GM21367 (cell line): ENCODE measurements around the gene ERN1.
"Not testable (repeated sequence)": the region's sequence is repeated elsewhere in the genome, so short reads cannot be mapped to it uniquely, and the experiment has no call there.

Experiments
- ATAC-seq: cut with Tn5 transposase; IDR thresholded peaks from one replicate; pipeline ENCODE4 v1.9.1; 2021; ENCODE audit not compliant: unreplicated experiment

Gene ERN1

DNA sequence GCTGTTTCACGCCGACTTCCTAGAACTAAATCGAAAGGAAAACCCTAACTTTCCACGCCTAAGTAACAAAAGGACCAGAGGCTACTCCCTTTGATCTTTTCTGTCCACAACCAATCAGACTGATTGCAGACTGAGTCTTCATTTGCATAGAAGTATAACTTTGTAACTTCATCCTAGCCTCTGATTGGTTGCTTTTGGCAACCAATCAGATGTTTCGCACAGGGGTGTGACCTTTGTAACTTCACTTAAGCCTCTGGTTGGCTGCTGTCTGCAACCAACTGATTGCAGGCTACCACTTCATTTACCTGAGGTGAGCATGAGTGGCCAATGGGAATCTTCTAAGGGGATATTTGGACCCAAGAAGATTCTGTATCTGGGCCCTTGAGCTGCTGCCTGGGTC, 92.1 kb downstream of the ERN1 start:
- ATAC-seq, result no peak

DNA sequence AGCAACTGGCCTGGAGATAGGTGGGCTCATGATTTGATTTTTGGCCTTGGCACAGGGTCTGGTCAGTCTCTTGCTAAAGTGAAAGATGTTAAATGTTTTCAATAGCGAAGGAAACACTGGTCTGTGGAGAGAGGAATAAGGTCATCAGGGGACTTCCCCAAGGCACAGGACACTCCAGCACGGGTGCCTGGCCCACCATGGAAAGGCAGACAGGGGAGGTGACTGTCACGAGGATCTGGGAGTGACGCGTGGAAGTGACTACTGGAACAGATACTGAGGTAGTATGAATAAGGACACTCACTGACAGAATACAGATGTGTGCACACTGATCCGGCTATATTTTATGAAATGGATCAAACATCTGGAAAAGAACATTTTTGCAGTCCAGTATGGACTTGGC, 92.8 kb downstream of the ERN1 start:
- ATAC-seq, result no peak

GRCh38 chr17:64036198-64036922, 93.6 kb downstream of the ERN1 start:
- no peak for ATAC-seq

DNA sequence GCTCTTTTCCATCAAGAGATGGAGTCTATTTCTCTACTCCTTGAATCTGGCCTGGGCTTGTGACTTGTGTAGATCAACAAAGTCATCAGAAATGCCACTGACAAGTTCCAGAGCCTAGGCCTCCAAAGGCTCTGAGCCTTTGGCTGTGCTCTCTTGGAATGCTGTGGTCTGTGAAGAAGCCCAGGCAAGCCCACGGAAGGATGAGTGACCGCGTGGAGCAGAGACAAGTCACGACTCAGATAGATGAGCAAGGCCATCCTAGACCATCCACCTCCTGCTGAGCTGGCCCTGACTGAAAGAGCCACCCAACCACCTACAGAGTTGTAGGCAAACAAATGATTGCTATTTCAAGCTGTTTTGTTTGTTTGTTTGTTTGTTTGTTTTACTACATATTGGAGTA, 97.9 kb downstream of the ERN1 start:
- no peak for ATAC-seq

DNA sequence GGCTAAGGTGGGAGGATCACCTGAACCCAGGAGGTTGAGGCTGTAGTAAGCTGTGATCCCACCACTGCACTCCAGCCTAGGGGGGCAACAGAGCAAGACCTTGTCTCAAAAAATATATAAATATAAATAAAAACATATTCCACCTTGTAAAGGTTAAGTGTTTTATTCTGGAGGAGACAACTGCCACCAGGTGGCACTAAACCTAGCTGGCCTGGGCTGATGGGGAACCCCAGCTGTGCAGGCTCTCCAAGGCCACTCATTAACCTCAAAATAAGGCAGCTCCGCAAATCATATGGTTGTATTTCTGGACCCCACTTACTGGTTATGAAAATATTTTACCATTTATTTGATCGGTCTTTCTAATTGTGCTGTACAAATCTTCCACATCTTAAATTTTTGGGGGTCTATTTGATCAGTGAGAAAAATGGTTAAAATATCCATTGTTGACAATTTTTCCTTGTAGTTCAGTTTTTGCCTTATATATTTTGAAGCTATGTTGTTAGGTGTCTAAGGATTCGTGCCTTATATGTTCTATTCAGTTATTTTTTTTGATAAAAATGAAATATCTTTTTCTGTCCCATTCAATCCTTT, 101.0 kb downstream of the ERN1 start:
- no peak for ATAC-seq

DNA sequence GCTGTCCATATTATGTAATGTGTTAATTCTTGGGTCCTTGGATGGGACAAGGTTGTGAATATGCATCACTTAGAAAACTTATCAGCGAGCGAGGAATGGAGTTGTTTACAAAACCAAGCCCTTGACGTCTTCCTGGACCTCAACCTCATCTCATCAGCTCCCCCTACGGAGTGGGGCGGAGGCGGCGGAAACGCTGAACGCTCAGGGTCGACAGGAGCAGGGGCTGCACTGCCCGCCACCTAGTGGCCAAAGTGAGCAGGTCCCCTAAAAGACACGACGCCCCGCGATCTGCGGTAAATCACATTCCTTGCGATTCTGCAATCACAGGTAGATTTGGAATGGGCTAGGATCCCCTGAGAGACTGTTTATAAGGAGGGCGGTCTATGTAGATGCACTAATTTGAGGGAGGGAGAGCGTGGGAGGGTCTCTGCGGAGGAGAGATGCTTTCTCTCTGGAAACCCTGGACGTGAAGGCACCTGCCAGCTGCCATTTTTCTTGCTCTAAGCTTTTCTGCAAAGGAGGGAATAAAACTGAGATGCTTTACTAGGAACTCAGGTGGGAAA, 104.1 kb downstream of the ERN1 start:
- no peak for ATAC-seq

GRCh38 chr17:64024781-64025731, 104.9 kb downstream of the ERN1 start:
- ATAC-seq, result no peak

DNA sequence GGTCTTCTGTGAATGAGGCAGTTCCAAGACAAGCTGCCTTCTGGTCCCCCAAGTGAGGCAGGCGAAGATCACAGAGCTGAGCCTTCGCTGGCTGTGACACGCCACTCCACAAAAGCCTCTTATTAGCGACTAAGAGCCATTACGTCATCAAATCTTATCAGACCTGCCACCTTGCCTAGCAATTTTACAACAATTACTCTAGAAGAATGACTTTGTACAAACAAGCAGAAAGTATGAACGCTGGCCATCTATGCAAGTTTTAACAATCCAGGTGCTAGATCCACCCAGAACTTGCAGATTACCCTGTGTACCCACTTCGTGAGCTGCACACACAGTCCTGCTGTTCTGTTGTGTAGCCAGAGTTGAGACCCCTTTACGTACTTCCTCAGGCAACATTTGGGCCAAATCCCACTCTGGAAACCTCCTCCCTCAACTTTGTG, 105.7 kb downstream of the ERN1 start:
- ATAC-seq, result no peak

DNA sequence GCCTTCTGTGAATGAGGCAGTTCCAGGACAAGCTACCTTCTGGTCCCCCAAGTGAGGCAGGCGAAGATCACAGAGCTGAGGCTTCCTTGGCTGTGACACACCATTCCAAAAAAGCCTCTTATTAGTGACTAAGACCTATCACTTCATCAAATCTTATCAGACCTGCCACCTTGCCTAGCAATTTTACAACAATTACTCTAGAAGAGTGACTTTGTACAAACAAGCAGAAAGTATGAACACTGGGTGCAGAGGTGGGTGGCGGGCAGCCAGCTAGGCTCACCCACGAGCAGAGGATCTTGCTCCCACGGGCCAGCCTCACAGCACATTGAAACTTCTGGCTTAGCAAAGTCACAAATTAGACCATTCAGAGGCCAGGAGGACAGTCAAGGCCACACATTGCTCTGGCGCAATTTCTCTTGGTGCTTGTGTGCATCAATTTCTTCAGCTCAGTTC, 107.3 kb downstream of the ERN1 start:
- no peak for ATAC-seq

DNA sequence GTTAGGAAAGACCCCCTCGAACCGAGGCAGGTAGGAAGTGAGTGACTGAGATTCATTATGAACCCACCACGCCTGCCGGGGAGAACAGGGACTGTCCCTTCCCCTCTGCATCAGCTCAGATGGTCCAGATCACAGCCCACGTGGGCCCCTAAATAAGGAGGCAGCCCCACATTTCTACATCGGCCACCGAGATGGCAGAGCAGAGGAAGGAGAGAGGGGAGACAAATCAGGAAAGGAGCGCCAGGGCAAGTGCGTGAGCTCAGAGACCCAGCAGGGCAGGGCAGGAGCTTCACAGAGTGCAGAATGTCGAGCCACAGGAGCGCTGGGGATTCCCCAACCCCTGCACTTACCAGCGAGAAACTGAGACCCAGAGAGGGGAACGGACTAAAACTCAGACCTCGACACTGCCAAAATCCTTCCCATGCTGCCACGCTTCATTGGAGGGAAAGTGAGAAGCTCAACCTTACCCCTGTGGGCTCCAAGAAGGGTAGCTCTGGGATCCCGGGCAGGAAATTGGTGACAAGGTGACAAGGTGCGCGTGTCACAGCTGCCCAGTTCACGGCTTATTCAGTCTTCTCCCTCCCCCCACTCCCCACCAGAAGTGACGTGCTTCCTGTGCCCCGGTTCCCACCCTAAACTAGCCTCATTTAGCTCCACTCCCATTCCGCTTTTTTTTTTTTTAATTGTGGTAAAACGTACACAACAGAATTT, 109.7 kb downstream of the ERN1 start, which contains the start of gene ICAM2:
Gene ICAM2, minus strand, starts transcription at position 578 of the 711 bp plus-strand sequence. CDS start 13,942 bp downstream, outside the sequence.
- peak; percentile 43 for ATAC-seq

- ATAC-seq, result not testable (repeated sequence)
These were observed 110.4 kb downstream of the ERN1 start for GRCh38 chr17:64019551-64019961.

DNA sequence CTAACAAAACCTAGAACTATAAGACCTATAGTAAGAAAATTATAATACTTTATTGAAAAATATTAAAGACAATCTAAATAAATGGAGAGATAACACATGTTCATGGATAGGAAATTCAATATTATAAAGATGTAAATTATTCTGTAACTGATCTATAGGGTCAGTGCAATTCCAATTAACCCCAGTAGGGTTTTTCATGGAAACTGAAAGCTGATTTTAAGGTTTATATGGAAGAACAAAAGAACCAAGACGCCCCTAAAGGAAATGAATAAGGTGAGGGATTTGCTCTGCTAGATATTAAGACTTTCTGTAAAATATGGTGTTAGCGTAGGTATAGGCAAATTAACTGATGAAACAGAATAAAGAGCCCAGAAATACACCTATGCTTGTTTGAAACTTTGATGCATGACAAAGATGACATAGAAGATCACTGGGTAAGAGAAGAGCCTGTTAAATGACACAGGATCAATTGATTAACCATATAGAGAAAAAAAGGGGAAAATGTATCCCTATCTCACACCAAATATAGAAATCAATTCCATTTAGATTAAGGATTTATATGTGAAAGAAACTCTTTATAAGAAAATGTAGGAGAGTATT, 112.5 kb downstream of the ERN1 start:
- ATAC-seq, result no peak

DNA sequence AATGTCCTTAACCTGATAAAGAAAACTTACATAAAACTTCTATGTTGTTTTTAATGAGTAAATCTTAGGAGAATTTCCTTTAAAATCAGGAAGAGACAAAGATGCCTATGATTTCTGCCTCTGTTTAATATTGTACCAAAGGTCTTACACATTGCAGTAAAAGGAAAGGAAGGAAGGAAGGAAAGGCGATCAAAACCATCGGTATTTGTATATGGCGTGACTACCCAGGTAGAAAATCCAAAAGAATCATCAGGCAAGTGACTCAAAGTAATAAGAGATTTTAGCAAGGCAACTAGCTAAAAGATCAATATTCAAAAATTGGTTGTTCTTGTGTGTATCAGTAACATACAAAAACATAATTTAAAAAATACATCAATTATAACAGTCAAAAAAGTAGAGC, 113.0 kb downstream of the ERN1 start:
- no peak for ATAC-seq

DNA sequence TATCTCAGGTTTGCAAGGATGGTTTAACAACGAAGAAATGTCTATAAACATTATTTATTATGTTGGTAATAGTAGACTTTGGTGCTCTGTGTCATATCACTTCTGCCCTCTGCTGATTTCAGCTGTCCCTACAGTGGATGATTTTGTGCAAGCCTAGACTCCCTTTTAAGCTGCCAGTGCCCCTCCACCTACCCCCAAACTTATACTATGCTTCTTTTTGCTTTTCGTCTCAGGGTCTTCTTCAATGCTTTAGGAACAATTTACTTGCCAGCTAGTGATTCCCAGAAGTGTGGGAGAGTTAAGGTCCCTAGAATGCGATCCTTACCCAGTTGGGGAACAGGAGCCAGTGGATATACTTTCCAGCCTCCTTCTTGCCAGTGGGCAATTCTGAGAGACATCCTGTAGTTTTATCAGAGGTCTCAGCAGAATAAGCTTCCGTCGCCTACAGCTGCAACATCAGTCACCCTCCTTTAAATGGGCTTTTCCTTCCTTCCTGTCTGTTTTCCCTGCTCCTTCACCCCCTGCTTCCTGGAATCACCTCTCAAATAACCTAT, 113.6 kb downstream of the ERN1 start:
- ATAC-seq, result no peak

DNA sequence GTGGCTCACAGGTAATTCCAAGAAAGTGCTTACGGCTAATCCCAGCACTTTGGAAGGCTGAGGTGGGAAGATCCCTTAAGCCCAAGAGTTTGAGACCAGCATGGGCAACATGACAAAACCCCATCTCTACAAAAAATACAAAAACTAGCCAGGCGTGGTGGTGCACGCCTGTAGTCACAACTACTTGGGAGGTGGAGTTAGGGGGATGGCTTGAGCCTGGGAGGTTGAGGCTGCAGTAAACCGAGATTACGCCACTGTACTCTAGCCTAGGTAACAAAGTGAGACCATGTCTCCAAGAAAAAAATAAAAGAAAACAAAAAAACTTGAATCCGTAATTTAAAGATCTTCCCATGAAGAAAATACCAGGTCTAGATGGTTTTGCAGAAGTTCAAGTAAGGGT, 114.5 kb downstream of the ERN1 start:
- ATAC-seq, result no peak

DNA sequence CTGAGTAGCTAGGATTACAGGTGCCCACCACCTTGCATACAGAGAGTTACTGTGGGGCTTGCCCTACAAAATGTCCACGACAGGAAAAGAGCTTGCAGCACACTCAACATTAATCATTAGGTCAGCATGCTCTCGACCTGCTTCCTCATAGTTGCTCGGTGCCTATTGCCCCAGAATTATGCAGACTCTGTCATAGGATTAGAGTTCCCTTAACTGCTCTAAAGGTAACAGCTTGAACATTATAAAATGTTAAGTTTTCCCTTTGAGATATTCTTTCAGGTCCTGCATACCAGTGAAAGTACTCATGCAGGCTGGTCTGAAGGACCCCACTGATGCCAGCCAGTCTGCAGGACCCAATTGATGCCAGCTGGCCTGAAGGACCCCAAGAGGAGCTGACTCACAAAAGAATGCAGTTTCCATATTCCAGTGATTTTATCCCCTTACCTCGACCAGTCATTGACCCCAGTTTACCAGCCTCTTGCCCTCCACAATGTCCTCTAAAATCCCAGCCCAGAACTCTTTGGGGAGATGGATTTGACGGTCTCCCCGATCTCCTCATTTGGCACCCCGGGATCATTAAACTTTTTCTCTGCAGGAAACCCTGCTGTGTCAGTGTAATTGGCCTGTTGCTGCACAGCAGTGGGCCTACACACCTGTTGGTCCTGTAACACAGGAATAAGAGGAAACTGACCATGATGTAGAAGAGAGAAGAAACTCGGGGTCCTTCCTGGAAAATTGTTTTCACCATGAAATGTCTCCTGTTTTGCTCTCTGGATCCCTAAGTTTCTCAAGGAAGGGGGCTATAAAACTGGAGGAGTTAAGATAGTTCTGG, 120.2 kb downstream of the ERN1 start:
- ATAC-seq, result no peak

GRCh38 chr17:64008830-64009229, 121.1 kb downstream of the ERN1 start:
- ATAC-seq, result no peak

- ATAC-seq, result no peak
These were observed 121.6 kb downstream of the ERN1 start for GRCh38 chr17:64008346-64008745.

GRCh38 chr17:64007838-64008282, 122.1 kb downstream of the ERN1 start:
- ATAC-seq, result no peak
